NT2/D1 (cell line): ENCODE measurements around the gene RNF180.

Source experiments
- DNase-seq: peaks from one replicate; pipeline ENCODE4 v3.0.0-alpha.2; 2011; ENCODE audit warnings: low read depth, low spot score
- H3K27me3 ChIP-seq: 2 replicates; pipeline ENCODE4 v1.6.0; 2011; ENCODE audit warnings: mild to moderate bottlenecking; ENCODE audit not compliant: insufficient read length, insufficient read depth
- H3K36me3 ChIP-seq: 2 replicates; pipeline ENCODE4 v1.6.1; 2011; ENCODE audit warnings: mild to moderate bottlenecking, low read length, mixed read lengths; ENCODE audit not compliant: insufficient read depth, insufficient read length
- H3K4me1 ChIP-seq: 2 replicates; pipeline ENCODE4 v1.5.1; 2011; ENCODE audit not compliant: insufficient read depth, insufficient read length
- H3K4me3 ChIP-seq: 2 replicates; pipeline ENCODE4 v1.5.1; 2011; ENCODE audit warnings: low read depth; ENCODE audit not compliant: insufficient read length
- H3K9ac ChIP-seq: 2 replicates; pipeline ENCODE4 v1.6.0; 2011; ENCODE audit warnings: low read depth; ENCODE audit not compliant: insufficient read length
- H3K9me3 ChIP-seq: 2 replicates; pipeline ENCODE4 v1.5.1; 2011; ENCODE audit warnings: mild to moderate bottlenecking, low read length; ENCODE audit not compliant: insufficient read depth
- SUZ12 ChIP-seq: IDR thresholded peaks from 2 replicates; pipeline ENCODE4 v1.6.1; 2011; ENCODE audit not compliant: insufficient read length, insufficient read depth; ENCODE audit errors: extremely low read depth
- YY1 ChIP-seq: IDR thresholded peaks from 2 replicates; pipeline ENCODE4 v1.6.1; 2011; ENCODE audit not compliant: insufficient read length, insufficient read depth
- ZNF274 ChIP-seq: IDR thresholded peaks from 2 replicates; pipeline ENCODE4 v1.6.1; 2011; ENCODE audit warnings: mild to moderate bottlenecking, low read depth, low read length

The RNF180 gene

DNA sequence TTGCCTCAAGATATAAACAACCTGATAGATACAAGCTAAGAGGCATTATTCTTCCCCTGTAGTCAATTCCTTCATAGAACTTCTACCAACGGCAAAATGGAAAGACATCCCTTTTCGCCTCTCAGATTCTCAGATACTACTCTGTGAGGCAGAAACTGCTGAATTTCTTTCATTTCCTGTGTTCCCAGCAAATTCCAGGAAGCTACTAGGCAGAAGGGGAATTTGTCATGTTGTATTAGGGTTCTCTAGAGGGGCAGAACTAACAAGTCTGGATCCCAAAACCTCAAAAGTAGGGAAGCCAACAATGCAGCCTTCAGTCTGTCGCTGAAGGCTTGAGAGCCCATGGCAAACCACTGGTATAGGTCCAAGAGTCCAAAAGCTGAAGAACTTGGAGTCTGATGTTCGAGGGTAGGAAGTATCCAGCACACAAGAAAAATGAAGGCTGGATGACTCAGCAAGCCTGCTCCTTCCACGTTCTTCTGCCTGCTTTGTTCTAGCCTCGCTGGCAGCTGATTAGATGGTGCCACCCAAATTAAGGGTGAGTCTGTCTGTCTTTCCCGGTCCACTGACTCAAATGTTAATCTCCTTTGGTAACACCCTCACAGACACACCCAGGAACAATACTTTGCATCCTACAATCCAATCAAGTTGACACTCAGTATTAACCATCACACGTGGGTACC is 15.2 kb downstream of the RNF180 start:
- no peak for DNase-seq
- Histone ChIP-seq H3K36me3 (no peaks in the 10 kb centered on the region), H3K9me3 (no peaks in the 10 kb centered on the region), H3K9ac (no peak overlapping the region), H3K4me3 (no peak overlapping the region), H3K4me1 (no peaks in the 10 kb centered on the region), H3K27me3 (no peaks in the 10 kb centered on the region)
- TF ChIP-seq SUZ12: no peak
- no peak for TF ChIP-seq YY1
- TF ChIP-seq ZNF274: no peak

DNA sequence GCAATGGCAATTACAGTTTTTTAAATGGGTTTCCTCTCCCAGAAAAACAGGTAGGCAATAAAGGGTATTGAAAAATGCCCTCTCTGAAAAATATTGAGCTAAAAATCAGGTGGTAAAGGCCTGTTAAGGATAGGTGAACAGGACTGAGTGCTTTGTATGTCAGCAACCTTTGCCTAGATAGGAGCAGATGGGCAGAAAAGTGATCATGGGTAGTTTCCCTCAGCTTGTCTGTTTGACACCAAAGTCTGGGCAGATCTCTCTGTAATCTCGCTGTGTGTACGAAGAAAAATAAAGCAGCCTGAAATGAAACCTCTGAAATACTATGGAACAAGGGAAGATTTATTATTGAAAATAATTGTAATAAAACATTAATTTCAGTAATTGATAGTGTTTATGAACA is 15.8 kb downstream of the RNF180 start:
- no peak for TF ChIP-seq ZNF274
- H3K4me1 ChIP-seq: no peaks in the 10 kb centered on the region
- no peaks in the 10 kb centered on the region for H3K36me3 ChIP-seq
- H3K9ac ChIP-seq: no peak overlapping the region
- H3K4me3 ChIP-seq: no peak overlapping the region
- H3K9me3 ChIP-seq: no peaks in the 10 kb centered on the region
- H3K27me3 ChIP-seq: no peaks in the 10 kb centered on the region
- no peak for DNase-seq

DNA sequence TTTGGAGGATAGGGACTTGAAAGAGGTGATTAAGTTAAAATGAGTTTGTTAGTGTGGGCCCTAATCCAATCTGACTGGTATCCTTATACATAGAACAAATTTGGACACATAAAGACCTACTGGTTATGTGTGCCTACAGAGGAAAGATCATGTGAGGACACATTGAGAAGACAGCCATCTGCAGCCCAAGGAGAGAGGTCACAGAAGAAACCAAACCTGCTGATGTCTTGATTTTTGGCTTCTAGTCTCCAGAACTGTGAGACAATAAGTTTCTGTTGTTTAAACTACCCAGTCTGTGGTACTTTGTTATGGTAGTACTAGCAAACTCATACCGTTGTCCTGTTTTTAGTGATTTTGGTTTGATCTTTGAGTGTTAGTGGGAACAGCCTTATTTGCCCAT is 18.3 kb downstream of the RNF180 start:
- H3K36me3 ChIP-seq: no peaks in the 10 kb centered on the region
- H3K4me1 ChIP-seq: no peaks in the 10 kb centered on the region
- H3K4me3 ChIP-seq: no peak overlapping the region
- no peaks in the 10 kb centered on the region for H3K27me3 ChIP-seq
- H3K9ac ChIP-seq: no peak overlapping the region
- no peak for DNase-seq
- no peaks in the 10 kb centered on the region for H3K9me3 ChIP-seq
- TF ChIP-seq SUZ12: no peak
- TF ChIP-seq YY1: no peak
- TF ChIP-seq ZNF274: no peak

DNA sequence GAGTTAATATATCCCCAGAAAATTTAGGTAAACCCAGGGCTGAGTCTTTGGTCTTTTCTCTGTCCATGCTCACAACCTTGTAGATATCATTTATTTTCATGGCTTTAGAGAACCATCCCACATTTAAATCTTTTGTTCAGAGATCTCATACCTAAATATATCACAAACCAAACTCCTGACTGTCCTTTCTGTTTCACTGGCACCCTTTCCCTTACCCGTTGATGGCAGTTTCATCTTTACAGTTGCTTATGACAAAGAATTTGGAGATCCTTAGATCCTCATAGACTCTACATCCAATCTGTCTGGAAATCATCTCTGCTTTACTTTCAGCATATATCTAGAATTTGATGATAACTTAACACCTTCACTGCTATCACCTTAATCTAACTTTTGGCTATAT is 19.2 kb downstream of the RNF180 start:
- Histone ChIP-seq H3K4me3 (no peak overlapping the region), H3K9me3 (no peaks in the 10 kb centered on the region), H3K4me1 (no peaks in the 10 kb centered on the region), H3K9ac (no peak overlapping the region), H3K27me3 (no peaks in the 10 kb centered on the region), H3K36me3 (no peaks in the 10 kb centered on the region)
- TF ChIP-seq YY1: no peak
- TF ChIP-seq SUZ12: no peak
- TF ChIP-seq ZNF274: no peak
- no peak for DNase-seq

DNA sequence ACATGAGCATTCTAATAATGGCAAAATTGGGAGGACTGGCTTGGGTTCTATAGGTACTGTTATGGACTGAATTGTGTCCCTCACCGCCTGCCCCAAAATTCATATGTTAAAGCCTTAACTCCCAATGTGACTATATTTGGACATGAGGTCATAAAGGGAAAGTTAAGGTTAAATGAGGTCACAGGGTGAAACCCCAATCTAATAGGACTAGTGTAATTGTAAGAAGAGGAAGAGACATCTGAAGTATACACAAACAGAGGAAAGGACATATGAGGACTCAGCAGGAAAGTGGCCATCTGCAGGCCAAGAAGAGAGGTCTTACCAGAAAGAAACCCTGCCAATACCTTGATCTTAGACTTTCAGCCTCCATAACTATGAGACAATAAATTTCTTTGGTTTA is 23.1 kb downstream of the RNF180 start:
- Histone ChIP-seq H3K27me3 (no peaks in the 10 kb centered on the region), H3K4me3 (no peak overlapping the region), H3K4me1 (no peaks in the 10 kb centered on the region), H3K9ac (no peak overlapping the region), H3K36me3 (no peaks in the 10 kb centered on the region), H3K9me3 (no peaks in the 10 kb centered on the region)
- TF ChIP-seq YY1 (no peak), SUZ12 (no peak), ZNF274 (no peak)
- DNase-seq: no peak

DNA sequence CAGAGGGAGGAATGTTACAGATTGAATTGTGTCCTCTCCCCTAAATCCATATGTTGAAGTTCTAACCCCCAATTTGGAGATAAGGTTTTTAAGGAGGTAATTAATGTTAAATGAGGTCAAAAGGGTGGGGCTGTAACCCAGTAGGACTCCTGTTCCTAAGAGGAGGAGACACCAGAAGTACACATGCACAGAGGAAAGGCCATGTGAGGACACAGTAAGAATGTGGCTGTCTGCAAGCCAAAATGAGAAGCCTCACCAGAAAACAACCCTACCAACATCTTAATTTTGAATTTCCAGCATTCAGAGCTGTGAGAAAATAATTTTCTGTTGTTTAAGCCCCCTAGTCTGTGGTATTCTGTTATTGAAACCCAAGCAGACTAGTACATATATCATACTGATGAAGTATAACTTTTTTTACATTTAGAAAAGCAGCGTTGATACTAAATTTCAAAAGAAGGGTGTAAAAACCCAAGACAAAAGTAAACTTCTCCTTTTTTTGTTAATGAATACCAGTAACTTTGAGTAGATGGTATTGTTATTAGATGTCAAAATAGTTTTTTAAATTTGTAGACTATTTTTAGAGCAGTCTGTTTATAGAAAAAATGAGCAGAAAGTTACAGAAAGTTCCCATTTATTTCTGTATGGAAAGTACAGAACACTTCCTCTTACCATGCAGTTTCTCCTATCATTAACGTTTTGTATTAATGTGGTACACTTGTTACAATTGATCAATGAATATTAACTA is 25.1 kb downstream of the RNF180 start:
- no peak for TF ChIP-seq SUZ12
- TF ChIP-seq ZNF274: no peak
- no peak for TF ChIP-seq YY1
- no peaks in the 10 kb centered on the region for H3K36me3 ChIP-seq
- H3K4me1 ChIP-seq: no peaks in the 10 kb centered on the region
- H3K27me3 ChIP-seq: no peaks in the 10 kb centered on the region
- no peak for DNase-seq
- no peaks in the 10 kb centered on the region for H3K9me3 ChIP-seq
- H3K4me3 ChIP-seq: no peak overlapping the region
- H3K9ac ChIP-seq: no peak overlapping the region

DNA sequence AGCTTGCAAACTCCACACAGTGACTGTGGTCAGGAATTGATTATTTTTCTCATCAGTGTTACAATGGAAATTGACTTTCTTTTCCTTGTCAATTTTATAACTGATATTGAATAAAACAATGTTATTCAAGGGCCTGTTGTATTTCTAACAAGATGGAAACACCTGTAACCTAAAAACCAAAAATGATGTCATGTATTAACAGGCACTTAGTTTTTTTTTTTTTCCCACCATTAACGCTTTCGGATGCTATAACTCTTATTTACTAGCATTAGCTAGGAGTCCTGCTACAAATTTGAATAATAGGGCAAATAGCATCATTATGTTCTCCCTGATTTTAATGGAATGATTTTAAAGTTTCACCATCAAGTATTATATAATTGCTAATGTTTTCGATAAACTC is 30.3 kb downstream of the RNF180 start:
- Histone ChIP-seq H3K9me3 (no peaks in the 10 kb centered on the region), H3K9ac (no peak overlapping the region)
- TF ChIP-seq SUZ12 (no peak), YY1 (no peak), ZNF274 (no peak)

More for the DNA sequence above, 30.3 kb downstream of the RNF180 start:
- Histone ChIP-seq H3K36me3 (no peaks in the 10 kb centered on the region), H3K4me3 (no peak overlapping the region), H3K27me3 (no peaks in the 10 kb centered on the region), H3K4me1 (no peaks in the 10 kb centered on the region)
- no peak for DNase-seq
